T47D (cell line): ENCODE measurements around the gene CAMKMT.

Source experiments
- DNase-seq, 2 experiments: peaks; one replicate each; pipeline versions ENCODE4 v3.0.0 to v3.0.0-alpha.2; 2011 to 2012; ENCODE audit warnings: low read depth in 1 of 2, low spot score in 1 of 2
- JUND ChIP-seq: IDR thresholded peaks from 2 replicates; pipeline ENCODE4 v1.6.1; 2012; ENCODE audit warnings: low read depth
- in situ Hi-C: cut with HindIII; loops from 2 replicates; pipeline ENCODE4 v1.10.0; 2016; ENCODE audit warnings: low sequenced_read_pairs, low pct_unique_long_range_greater_than_20kb

The CAMKMT gene

GRCh38 chr2:44430342-44430741 is 68.6 kb downstream of the CAMKMT start:
- TF ChIP-seq JUND: no peak
- in situ Hi-C loops: no loop called here
- DNase-seq: no peak

- no peak for TF ChIP-seq JUND
- in situ Hi-C loops: no loop called here
- DNase-seq: peak; percentile 15 to 69
Measured at GRCh38 chr2:44433895-44434294, 72.1 kb downstream of the CAMKMT start.

GRCh38 chr2:44441200-44441599 is 79.5 kb downstream of the CAMKMT start:
- no peak for DNase-seq
- no peak for TF ChIP-seq JUND
- in situ Hi-C loops: no loop called here

GRCh38 chr2:44442019-44442418 is 80.3 kb downstream of the CAMKMT start:
- no peak for DNase-seq
- in situ Hi-C loops: no loop called here
- no peak for TF ChIP-seq JUND

GRCh38 chr2:44443517-44443916 is 81.8 kb downstream of the CAMKMT start:
- DNase-seq: no peak
- no peak for TF ChIP-seq JUND
- in situ Hi-C loops: no loop called here

GRCh38 chr2:44444881-44445280 is 83.1 kb downstream of the CAMKMT start:
- no peak for TF ChIP-seq JUND
- DNase-seq: no peak
- in situ Hi-C loops: no loop called here

- no peak for DNase-seq
- TF ChIP-seq JUND: no peak
- in situ Hi-C loops: no loop called here
Measured at GRCh38 chr2:44448860-44449527, 87.2 kb downstream of the CAMKMT start.

- no peak for TF ChIP-seq JUND
- in situ Hi-C loops: no loop called here
- DNase-seq: no peak
Measured at GRCh38 chr2:44450082-44450481, 88.3 kb downstream of the CAMKMT start.

- DNase-seq: no peak
- no peak for TF ChIP-seq JUND
- in situ Hi-C loops: no loop called here
Measured at GRCh38 chr2:44450806-44451205, 89.1 kb downstream of the CAMKMT start.

- in situ Hi-C loops: no loop called here
- no peak for DNase-seq
- TF ChIP-seq JUND: no peak
Measured at GRCh38 chr2:44452069-44452583, 90.4 kb downstream of the CAMKMT start.

GRCh38 chr2:44453259-44453658 is 91.5 kb downstream of the CAMKMT start:
- no peak for TF ChIP-seq JUND
- no peak for DNase-seq
- in situ Hi-C loops: no loop called here

- no peak for TF ChIP-seq JUND
- in situ Hi-C loops: no loop called here
- no peak for DNase-seq
Measured at GRCh38 chr2:44455877-44456276, 94.1 kb downstream of the CAMKMT start.

- in situ Hi-C loops: no loop called here
- no peak for TF ChIP-seq JUND
- DNase-seq: no peak
Measured at GRCh38 chr2:44456946-44457345, 95.2 kb downstream of the CAMKMT start.

- no peak for TF ChIP-seq JUND
- in situ Hi-C loops: no loop called here
- DNase-seq: no peak
Measured at GRCh38 chr2:44459739-44460138, 98.0 kb downstream of the CAMKMT start.
